Fibroblast of skin of abdomen (primary cell): Measurements from ENCODE around the gene USP9Y.
A peak's percentile ranks its signal among the peaks of the same experiment; 100 is the strongest.

Experiments
- DNase-seq: peaks from one replicate; pipeline ENCODE4 v3.0.0-alpha.2; 2013

The USP9Y gene

GRCh38 chrY:12793999-12794398, 93.0 kb downstream of the USP9Y start:
- no peak for DNase-seq

- DNase-seq: peak; percentile 0
These were observed 107.0 kb downstream of the USP9Y start for GRCh38 chrY:12808046-12808445.

GRCh38 chrY:12809034-12809433, 108.0 kb downstream of the USP9Y start:
- DNase-seq: peak; percentile 24

DNA sequence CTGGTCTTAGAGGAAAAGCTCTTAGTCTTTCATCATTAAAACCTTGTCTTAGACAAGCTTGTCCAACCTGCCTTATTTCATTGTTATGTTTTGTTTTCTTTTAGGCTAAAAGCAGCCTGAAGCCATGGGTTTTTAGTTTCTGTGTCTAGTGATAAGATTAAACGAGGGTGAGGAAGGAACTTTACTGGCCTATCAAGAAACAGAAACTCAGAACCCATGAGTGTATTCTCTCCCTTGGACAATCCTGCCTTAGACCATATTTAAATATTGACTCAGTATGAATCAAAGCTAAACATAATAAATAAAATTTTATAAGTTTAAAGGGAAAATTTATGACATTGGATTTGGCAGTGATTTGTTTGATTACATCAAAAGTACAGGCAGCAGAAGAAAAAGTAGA, 122.4 kb downstream of the USP9Y start:
- no peak for DNase-seq

DNA sequence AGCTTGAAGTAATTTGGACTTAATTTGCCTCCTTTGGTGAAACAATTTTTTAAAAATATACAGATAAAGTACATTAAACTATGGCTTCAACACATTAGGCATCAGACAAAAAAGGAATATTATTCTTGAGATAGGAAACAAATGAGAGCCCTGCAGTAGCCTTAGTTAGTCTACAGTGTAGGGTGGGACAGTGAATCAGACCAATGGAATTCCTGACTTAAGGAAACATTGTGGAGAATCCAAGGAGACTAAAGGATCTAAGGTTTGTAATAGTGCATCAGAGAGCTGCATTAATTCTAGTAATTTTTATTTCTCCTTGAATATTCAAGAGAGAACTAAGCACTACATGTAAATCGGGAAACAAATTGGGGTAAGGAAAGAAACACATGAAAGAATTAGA, 125.8 kb downstream of the USP9Y start:
- peak; percentile 39 for DNase-seq

- DNase-seq: no peak
These were observed 132.3 kb downstream of the USP9Y start for GRCh38 chrY:12833284-12833683.

DNA sequence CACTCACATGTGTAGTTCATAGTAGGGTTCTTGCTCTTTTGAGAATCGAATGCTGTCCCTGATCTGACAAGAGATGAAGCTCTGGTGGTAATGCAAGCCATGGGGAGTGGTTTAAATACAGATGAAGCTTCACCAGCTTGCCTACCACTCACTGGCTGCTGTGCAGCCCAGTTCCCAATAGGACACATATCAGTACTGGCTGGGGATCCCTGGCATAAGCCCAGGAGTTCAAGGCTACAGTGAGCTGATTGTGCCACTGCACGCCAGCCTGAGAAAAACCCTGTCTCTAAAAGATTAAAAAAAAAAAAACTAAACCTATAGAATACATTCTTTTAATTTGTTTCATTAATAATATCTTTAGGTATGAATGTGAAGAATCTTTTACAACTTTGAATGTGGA, 136.5 kb downstream of the USP9Y start:
- no peak for DNase-seq

DNA sequence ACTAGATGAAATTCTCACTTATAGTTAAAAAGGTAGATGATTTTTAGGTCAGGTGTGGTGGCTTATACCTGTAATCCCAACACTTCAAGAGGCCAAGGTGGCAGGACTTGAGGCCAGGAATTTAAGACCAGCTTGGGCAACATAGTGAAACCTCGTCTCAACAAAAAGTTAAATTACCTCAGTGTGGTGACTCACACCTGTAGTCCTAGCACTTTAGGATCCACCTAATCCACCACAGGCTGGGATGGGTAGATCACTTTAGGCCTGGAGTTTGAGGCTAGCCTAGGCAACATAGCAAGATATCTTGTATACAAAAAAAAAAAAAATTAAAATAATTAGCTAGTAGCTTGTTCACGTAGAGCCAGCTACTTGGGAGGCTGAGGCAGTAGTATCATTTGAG, 140.3 kb downstream of the USP9Y start:
- DNase-seq: no peak

DNA sequence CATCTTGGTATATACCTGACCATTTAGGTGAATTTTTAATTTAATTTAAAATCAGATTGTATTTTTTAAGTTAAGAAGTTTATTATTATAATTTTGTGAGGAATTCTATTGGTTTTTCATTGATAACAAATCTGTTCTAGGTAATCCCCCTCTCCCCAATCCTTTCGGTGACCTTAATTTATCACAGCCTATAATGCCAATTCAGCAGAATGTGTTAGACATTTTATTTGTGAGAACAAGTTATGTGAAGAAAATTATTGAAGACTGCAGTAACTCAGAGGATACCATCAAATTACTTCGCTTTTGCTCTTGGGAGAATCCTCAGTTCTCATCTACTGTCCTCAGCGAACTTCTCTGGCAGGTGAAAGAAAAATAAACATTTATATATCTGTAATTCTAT, 145.8 kb downstream of the USP9Y start:
- no peak for DNase-seq

DNA sequence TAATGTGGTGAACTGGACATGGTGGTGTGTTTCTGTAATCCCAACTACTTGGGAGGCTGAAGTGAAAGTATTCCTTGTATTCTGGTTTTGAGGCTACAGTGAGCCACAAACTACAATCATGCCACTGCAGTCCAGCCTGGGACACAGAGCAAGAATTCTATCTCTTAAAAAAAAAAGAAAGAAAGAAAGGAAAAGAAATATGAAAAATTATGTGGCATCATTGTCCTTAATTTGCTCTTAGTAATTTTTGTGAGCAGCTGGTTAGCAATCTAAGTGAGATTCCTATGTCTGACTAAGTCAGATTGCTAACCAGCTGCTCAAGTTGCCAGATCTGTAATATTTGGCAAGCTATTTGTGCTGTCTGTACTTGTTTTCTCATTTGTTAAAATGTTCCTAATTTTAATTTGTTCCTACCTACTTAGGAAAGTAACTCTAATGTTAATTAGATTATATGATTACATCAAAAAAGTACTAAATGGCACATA, 154.8 kb downstream of the USP9Y start:
- DNase-seq: peak; percentile 40

DNA sequence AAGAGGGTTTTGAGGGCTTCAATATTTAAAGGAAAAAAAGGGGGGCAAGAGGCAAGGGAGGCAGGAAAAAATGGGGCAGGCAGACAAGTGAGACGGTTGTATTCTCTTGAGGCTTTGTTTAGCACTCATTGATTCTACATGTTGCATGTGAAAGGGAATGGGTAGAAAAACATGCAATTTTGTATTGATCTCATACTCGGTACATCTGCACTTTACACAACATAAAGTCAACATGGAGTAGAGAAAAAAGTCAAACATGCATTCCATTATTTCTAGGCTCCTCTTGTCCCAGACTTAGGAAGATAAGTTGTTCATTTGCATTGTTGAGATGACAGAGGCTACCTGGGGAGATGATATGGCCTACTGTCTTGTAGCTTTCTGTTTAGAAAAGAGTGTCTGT, 166.9 kb downstream of the USP9Y start:
- DNase-seq: no peak

DNA sequence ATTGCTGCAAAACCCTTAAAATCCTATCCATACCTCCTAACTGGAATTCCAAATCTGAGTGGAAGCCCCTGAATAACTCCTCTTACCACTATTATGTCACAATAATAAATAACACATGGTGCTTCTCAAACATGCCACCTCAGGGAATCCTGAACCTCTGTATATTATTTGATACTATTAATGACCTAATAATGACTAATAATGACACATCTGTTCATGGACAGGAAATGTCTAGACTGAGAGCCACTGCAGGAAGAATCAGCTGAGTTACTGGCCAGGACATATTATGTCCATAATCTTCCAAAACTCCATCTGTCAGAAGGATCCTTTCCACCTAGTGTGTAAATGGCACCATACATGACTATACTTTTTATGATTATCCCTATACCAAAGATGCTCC, 195.9 kb downstream of the USP9Y start:
- DNase-seq: no peak

DNA sequence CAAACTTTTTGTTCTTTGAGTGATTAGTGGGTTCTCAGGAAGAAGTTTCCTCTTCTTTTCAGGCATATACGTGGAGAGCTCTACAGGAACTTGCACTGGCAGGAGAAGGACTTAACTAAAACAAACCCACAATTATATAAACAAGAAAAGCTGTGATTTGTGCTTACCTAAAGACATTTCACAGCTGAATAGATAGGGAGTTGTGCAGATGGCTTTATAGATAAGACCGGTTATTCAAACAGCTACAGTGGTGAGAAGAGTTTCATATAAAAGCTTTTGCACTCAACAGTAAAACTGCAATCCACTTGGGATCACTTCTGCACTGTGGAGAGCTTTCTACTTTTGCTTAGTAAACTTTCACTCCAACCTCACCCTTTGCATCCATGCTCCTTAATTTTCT, 197.6 kb downstream of the USP9Y start:
- DNase-seq: no peak

DNA sequence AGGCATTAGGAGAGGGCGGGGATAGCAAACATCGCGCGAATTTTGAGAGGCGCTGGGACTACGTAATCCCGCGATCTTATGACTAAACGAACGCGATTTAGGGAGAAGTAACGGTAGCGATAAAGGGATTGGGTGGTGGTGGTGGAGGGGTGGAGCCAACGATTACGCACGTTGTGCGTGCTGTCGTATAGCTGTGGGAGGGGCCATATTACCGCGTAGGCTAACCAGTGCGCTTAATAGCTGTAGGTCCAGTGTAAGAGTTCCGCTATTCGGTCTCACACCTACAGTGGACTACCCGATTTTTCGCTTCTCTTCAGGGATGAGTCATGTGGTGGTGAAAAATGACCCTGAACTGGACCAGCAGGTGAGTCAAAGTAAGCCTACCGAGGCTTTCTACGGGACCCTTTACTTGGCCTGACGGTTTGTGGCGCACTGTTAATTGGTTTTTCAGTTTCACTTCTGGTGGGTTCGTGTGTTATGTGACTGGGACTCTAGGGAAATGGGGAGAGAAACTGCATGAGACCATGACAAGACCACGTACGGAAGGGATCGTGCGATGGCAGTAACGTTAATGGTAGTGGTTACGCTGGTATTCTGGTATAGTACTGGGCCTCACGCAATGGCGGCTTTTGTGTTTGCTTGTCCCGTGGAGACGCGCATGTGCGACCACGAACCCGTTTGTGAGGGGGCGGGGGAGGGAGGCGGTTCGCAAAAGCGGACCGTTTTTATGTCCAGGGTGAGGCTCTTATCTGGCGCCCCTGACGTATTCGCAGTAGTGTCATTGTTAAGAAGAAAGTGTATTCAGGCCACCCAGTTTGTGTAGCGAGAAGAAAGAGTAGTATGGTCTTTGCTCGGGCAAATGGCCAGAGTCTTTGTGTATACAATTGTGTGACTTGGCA, 203.8 kb downstream of the USP9Y start, which contains the start of gene DDX3Y:
Gene DDX3Y (plus strand): TSS at position 251 of the 899 bp plus-strand sequence. CDS start 69 bp downstream, at position 320.
- peak; percentile 94 for DNase-seq

DNA sequence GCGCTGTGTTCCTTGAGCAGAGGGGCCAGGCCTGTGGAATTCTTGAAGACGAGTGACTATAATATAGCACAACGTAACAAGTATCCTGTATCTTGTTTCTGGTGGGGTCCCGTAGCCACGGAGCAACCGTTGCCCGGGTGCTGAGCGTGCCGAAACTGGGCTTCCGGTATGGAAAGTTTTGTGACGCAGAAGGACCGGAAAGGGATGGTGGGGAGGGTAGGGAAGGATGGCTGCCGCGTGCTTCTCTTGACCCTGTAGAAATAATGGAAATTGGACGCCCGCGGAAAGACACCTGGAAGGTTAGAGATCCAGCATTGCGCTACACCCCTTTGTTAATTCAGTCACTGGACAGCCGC, 204.5 kb downstream of the USP9Y start:
- DNase-seq: peak; percentile 72

- DNase-seq: peak; percentile 0
These were observed 204.9 kb downstream of the USP9Y start for GRCh38 chrY:12905895-12906294.
